Measurements from ENCODE around the gene NFAT5. TPM values are rescaled to one million over a fixed set of nuclear protein-coding genes. Genes with fewer than 3 reads are reported as not detected.
A peak's percentile ranks its signal among the peaks of the same experiment; 100 is the strongest.

Gene NFAT5, protein sequence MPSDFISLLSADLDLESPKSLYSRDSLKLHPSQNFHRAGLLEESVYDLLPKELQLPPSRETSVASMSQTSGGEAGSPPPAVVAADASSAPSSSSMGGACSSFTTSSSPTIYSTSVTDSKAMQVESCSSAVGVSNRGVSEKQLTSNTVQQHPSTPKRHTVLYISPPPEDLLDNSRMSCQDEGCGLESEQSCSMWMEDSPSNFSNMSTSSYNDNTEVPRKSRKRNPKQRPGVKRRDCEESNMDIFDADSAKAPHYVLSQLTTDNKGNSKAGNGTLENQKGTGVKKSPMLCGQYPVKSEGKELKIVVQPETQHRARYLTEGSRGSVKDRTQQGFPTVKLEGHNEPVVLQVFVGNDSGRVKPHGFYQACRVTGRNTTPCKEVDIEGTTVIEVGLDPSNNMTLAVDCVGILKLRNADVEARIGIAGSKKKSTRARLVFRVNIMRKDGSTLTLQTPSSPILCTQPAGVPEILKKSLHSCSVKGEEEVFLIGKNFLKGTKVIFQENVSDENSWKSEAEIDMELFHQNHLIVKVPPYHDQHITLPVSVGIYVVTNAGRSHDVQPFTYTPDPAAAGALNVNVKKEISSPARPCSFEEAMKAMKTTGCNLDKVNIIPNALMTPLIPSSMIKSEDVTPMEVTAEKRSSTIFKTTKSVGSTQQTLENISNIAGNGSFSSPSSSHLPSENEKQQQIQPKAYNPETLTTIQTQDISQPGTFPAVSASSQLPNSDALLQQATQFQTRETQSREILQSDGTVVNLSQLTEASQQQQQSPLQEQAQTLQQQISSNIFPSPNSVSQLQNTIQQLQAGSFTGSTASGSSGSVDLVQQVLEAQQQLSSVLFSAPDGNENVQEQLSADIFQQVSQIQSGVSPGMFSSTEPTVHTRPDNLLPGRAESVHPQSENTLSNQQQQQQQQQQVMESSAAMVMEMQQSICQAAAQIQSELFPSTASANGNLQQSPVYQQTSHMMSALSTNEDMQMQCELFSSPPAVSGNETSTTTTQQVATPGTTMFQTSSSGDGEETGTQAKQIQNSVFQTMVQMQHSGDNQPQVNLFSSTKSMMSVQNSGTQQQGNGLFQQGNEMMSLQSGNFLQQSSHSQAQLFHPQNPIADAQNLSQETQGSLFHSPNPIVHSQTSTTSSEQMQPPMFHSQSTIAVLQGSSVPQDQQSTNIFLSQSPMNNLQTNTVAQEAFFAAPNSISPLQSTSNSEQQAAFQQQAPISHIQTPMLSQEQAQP (N-terminal part only)
- 50.5 and 147 TPM in 2 replicates for total RNA-seq (2011; cell fraction: chromatin; rRNA removed; ENCODE audit: low replicate concordance)
- 18.5 and 31.5 TPM in 2 replicates for total RNA-seq (2011; cell fraction: nucleolus; rRNA removed)
- total RNA-seq (2011; cell fraction: nucleoplasm; rRNA removed) = 46.2 and 74.0 TPM in 2 replicates
- total RNA-seq (2014; rRNA removed) = 4.3 and 6.9 TPM in 2 replicates
- total RNA-seq (2014; rRNA removed; fragmentation: Illumina TruSeq; extraction: Trizol) = 11.1 and 12.4 TPM in 2 replicates
- total RNA-seq (2015; rRNA removed; fragmentation: Illumina TruSeq; extraction: Trizol) = 15.2 and 15.3 TPM in 2 replicates
- total RNA-seq (2021) = 15.1 and 17.3 TPM in 2 replicates
- polyA plus RNA-seq (2011; rRNA removed) = 20.5 and 20.7 TPM in 2 replicates
- 7.0 and 8.9 TPM in 2 replicates for polyA plus RNA-seq (2011; cell fraction: cytosol; rRNA removed)
- polyA plus RNA-seq (2011; cell fraction: nucleus; rRNA removed) = 21.7 and 33.1 TPM in 2 replicates
- polyA plus RNA-seq (2012) = 4.5 and 4.7 TPM in 2 replicates
- polyA plus RNA-seq (2014; fragmentation: Illumina TruSeq; extraction: Trizol) = 12.2 and 13.4 TPM in 2 replicates
- 1 to 10 TPM in 1 of 2 experiments, under 1 TPM in 1; 0.78 to 1.6 TPM for polyA plus RNA-seq (2014; fragmentation: Nextera tagmentation; extraction: Ambion mirVana)
- polyA plus RNA-seq (2014; rRNA removed) = 8.6 and 8.8 TPM in 2 replicates
- polyA minus RNA-seq (2011; rRNA and poly(A)+ RNA removed) = 66.5 and 69.2 TPM in 2 replicates
- polyA minus RNA-seq (2011; cell fraction: cytosol; rRNA and poly(A)+ RNA removed) = 20.5 and 22.2 TPM in 2 replicates
- polyA minus RNA-seq (2011; cell fraction: nucleus; rRNA and poly(A)+ RNA removed) = 21.0 and 32.2 TPM in 2 replicates
- percentile 79 among the genes with signal in this experiment for Bru-seq, nascent RNA
- BruChase-seq, experiment 1, labeled RNA remaining after a 2-hour chase = percentile 90 among the genes with signal in this experiment
- percentile 91 among the genes with signal in this experiment for BruChase-seq, experiment 2, labeled RNA remaining after a 6-hour chase
- long read RNA-seq, experiment 1, partial matches to known transcripts = 5 of 9 reads
- long read RNA-seq, experiment 1, other reads (novel, unspliced or antisense) = 4 of 9 reads
- long read RNA-seq, experiment 2, partial matches to known transcripts = 0 of 3 reads
- long read RNA-seq, experiment 2, other reads (novel, unspliced or antisense) = 3 of 3 reads
- long read RNA-seq, experiment 3, partial matches to known transcripts = 1 of 2 reads
- long read RNA-seq, experiment 3, other reads (novel, unspliced or antisense) = 1 of 2 reads

DNA sequence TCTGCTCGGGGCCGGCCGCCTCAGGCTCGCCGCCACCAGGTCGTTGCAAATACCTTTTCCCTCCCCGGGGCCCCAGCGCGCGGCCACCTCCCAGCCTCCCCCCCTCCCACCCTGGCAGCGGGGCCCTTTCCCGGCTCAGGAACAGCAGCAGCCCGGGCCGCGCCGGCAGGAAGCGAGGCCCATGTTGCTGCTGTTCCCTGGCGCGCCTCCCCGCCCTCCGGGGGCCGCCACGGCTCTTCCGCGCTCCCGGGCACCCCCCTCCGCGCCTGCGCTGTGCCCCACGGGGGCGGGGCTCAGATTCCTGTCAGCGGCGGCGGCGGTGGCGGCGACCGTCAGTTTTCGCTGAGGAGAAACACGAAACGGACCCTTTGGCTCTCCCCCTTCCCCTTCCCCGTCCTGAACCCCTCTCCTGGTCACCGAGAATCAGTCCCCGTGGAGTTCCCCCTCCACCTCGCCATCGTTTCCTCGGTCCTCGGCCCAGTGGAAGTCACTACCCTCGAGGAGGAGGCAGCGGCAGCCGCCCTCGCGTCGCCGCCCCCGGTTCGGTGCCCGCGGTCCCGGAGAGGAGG, at the start of gene NFAT5:
TSS of gene NFAT5 (plus strand) at position 296 of the 569 bp plus-strand sequence. CDS start 336 bp downstream, outside the sequence.
- POLR2A ChIA-PET = no interaction called here
- TF ChIP-seq ZBTB26 (CRISPR knock-in tag; IDR thresholded peaks at IDR 0.05) = no peak
- TF ChIP-seq, protein P1, sequence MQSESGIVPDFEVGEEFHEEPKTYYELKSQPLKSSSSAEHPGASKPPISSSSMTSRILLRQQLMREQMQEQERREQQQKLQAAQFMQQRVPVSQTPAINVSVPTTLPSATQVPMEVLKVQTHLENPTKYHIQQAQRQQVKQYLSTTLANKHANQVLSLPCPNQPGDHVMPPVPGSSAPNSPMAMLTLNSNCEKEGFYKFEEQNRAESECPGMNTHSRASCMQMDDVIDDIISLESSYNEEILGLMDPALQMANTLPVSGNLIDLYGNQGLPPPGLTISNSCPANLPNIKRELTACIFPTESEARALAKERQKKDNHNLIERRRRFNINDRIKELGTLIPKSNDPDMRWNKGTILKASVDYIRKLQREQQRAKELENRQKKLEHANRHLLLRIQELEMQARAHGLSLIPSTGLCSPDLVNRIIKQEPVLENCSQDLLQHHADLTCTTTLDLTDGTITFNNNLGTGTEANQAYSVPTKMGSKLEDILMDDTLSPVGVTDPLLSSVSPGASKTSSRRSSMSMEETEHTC (IDR thresholded peaks at IDR 0.05) = no peak
- TF ChIP-seq ZFP30 (CRISPR knock-in tag; IDR thresholded peaks at IDR 0.05; ENCODE audit: borderline replicate concordance) = no peak
- TF ChIP-seq CTCF (IDR thresholded peaks at IDR 0.05 in 2 of 3, conservative IDR thresholded peaks at IDR 0.05 in 1 of 3; ENCODE audit: insufficient read depth in 2 of 3, low read depth in 1 of 3, low read length in 3 of 3) = peak in 1 of 3 experiments; percentile 18; a peak in 3 of 6 replicates

More for the DNA sequence above, at the start of gene NFAT5:
- FAIRE-seq (no peak), ATAC-seq (peak; percentile 79), DNase-seq (ENCODE audit: extremely low read depth in 1 of 4, low spot score in 3 of 4) (peak; percentile 92 to 94 (median 92))
- intact Hi-C loops (cut with micrococcal nuclease) (loop anchor here (2.0 to 5.0 kb wide), 2 partner anchors 35 to 168 kb away; no protein-coding TSS in a partner anchor), in situ Hi-C loops (cut with MboI) (no loop called here)
- peaks cover 63% of the 10 kb centered on the region for H3K79me2 ChIP-seq (ENCODE audit: control insufficient read depth, insufficient read depth, low read length)
- H3K9me3 ChIP-seq (replicated peaks; ENCODE audit: control insufficient read depth, insufficient read depth, low read depth, low read length) = no peaks in the 10 kb centered on the region
- peak within 1 kb of the TSS; percentile 97 for H3K27ac ChIP-seq (ENCODE audit: extremely low read depth, low read depth, low read length)
- H3K9ac ChIP-seq (ENCODE audit: insufficient read depth in 1 of 2, low read depth in 2 of 2, low read length in 2 of 2) = peak within 1 kb of the TSS; percentile 94 to 98
- CTCF ChIA-PET (ENCODE audit: low intra/inter-chr PET ratio) = no interaction called here
- under 1% methylated on average over 19 of the region's 60 CpGs for WGBS (ENCODE audit: insufficient coverage, low coverage, missing lambda C conversion rate)
- H2AFZ ChIP-seq (ENCODE audit: low read depth, low read length) = peak within 1 kb of the TSS; percentile 87
- peak within 1 kb of the TSS; percentile 82 for H3K4me2 ChIP-seq (ENCODE audit: insufficient read depth, low read length)
- no peaks in the 10 kb centered on the region for H3K9me1 ChIP-seq (ENCODE audit: control insufficient read depth, insufficient read depth, low read length)
- BruUV-seq (replicated peaks) = no TSS peak
- no peaks in the 10 kb centered on the region for H3K27me3 ChIP-seq (ENCODE audit: control insufficient read depth in 2 of 2, insufficient read depth in 2 of 2, low read length in 2 of 2)
- H4K20me1 ChIP-seq (replicated peaks; ENCODE audit: control insufficient read depth, insufficient read depth, low read length) = no peaks in the 10 kb centered on the region
- H3K36me3 ChIP-seq (ENCODE audit: control insufficient read depth, insufficient read depth, low read length) = peaks cover 11% of the 10 kb centered on the region
- peak within 1 kb of the TSS; percentile 98 for H3K4me3 ChIP-seq
- H3K4me1 ChIP-seq (replicated peaks in 1 of 2; ENCODE audit: control insufficient read depth in 2 of 2, insufficient read depth in 2 of 2, low read length in 2 of 2) = peaks cover 9 to 20% of the 10 kb centered on the region in 2 experiments

All from K562 (cell line).